GM12874 (cell line): ENCODE measurements around the gene NMRAL1.
A peak's percentile ranks its signal among the peaks of the same experiment; 100 is the strongest.

ENCODE experiments used
- TF ChIP-seq, protein P1 (sequence below): IDR thresholded peaks from 2 replicates; pipeline ENCODE4 v1.5.1; 2011; ENCODE audit warnings: low read depth, mild to moderate bottlenecking, control low read depth, low read length, moderate library complexity; ENCODE audit not compliant: insufficient read depth

NMRAL1 gene

DNA sequence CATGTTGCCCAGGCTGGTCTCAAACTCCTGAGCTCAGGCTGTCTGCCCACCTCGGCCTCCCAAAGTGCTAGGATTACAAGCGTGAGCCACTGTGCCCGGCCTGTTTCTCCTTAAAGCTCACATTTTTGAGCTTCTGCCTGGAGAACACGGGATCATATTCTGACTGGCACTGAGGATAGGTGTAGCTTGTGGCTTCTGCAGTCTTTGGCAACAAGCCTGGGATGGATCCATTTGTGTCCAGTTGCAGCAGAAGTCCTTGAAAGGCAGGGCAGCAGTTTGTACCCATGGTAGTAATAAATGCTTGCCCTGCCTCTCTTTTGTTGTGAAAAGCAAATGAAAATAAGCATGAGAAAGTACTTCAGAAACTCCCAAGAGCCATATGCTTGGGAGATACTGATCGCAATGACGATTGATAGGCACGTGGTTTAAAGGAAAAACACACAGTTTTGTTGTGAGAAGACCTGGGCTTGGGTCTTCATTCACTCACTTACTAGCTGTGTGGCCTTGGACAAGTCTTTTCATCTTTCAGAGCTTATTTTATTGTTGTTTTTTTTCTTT lies 54.9 kb downstream of the NMRAL1 start:
- TF ChIP-seq, protein P1, sequence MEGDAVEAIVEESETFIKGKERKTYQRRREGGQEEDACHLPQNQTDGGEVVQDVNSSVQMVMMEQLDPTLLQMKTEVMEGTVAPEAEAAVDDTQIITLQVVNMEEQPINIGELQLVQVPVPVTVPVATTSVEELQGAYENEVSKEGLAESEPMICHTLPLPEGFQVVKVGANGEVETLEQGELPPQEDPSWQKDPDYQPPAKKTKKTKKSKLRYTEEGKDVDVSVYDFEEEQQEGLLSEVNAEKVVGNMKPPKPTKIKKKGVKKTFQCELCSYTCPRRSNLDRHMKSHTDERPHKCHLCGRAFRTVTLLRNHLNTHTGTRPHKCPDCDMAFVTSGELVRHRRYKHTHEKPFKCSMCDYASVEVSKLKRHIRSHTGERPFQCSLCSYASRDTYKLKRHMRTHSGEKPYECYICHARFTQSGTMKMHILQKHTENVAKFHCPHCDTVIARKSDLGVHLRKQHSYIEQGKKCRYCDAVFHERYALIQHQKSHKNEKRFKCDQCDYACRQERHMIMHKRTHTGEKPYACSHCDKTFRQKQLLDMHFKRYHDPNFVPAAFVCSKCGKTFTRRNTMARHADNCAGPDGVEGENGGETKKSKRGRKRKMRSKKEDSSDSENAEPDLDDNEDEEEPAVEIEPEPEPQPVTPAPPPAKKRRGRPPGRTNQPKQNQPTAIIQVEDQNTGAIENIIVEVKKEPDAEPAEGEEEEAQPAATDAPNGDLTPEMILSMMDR, result no peak

DNA sequence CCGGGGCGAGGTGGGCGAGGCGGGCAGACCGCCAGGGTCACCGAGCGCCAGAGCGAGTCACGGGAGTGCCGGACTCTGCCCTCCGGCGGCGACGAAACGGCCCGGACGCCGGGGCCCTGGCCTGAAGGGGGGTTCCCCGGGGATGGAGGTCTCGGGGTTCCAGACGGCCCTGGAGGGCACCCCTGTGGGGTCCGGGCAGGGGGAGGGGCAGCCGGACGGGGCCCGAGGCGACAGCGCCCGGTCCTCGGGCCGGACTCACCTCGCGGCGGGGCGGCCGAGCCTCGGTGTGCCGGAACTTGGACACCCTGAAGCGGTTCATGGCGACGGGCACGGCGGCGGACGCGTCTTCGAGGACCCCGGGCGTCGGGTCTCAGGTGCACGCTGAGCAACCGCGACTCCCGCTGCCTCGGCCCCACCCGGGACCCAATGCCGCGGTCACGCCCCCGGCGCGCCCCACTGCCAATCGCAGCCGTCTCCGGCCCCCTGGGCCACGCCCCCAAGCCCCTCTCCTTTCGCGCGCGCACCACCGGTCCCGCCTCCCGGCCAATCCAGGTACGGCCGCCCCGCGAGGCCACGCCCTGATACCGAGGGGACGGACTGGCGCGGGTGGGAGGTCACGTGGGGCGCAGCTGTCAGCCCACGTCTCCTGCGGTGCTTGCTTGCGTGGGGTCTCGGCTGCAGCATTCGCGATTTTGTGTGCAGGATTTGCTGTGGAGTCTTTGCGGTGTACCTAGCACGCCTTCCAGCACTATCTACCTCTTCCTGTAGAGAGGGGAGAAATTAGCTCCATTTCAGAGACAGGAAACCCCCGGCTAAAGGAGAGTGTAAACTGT lies 58.0 kb downstream of the NMRAL1 start, which contains the start of gene CORO7:
Gene CORO7, minus strand, starts transcription at position 397 of the 833 bp plus-strand sequence. Its CDS starts 78 bp downstream, at position 319.
- TF ChIP-seq, protein P1, result no peak

DNA sequence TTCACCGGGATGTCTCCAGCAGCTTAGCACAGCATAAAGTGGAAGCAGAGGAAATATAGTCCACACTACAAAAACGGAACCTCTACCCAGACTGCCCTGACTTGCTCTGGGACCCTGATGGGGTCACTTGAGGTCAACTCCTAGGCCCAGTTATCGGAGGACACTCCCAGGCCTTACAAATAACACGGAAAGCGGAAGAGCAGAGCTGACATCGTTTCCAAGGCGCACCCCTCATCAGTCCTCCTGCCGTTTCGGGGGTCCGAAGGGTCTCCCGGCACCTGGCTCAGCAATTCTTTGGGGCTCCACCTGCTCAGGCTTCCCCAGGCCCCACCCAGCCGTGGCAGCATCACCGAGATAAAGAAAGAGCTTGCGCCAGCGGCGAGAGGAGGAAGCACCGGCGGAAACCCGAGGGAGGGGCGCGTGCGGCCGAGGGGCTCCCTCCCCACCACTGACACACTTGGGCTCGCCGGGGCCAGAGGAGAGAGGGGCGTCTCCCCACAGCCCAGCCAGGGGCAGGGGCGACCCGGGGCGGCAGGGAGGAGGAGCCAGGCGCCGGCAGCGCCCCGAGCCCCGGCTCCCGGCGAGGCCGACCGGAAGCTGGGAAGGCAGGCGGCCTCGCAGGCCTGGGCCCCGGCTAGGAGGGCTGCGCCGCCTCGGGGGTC lies 58.8 kb downstream of the NMRAL1 start:
- TF ChIP-seq, protein P1, result 0 out of 2 replicates have a peak, but pooled peaks have one; percentile 8

DNA sequence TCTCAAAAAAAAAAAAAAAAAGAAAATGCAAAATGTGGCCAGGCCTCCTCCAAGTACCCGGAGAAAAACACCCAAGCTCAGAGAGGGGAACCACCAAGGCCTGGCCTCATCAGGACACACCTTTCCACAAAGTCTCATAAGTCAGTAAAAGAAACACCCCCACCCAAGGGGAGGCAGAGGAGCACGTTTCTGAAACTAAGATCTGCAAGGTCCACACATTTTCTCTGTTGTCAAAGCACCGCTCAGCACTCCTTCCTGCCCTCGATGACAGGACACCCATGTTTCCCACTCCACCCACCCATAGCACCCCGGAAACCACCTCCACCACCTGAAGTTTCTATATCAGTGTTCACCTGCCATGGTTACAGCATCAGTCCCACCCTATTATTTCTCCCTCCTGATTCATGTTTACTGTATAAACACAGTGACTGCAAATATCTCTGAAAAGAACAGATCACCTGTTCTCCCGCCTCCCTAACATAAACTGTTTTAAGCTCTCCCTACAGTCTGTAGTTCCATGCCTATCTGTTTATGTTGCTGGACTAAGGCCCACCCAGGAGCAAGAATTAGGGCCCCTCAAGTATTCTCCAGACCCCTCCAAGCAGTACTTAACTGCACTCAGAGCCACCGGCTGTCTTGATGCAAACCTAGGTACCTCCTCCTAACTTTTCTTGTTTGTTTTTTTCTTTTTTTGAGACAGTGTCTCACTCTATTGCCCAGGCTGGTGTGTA lies 60.1 kb downstream of the NMRAL1 start:
- TF ChIP-seq, protein P1, result no peak

DNA sequence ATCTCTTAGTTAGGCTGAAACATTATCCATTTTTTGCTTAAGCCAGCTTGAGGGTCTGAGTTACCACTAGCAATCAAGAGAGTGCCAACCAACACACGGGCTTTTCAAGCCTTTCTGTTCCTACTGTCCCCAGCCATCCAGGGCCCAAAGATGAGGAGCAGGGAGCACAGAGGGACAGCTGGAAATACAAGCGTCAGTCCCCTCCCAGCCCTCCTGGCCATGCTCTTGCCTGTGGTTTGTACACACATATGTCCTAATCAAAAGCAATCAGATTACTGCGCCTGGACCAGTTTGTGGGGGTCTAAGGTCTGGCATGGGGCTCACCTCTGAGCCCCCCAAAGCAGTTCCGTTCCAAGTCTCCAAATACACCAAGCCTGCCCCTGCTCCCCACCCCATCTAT lies 61.6 kb downstream of the NMRAL1 start:
- TF ChIP-seq, protein P1, result no peak

DNA sequence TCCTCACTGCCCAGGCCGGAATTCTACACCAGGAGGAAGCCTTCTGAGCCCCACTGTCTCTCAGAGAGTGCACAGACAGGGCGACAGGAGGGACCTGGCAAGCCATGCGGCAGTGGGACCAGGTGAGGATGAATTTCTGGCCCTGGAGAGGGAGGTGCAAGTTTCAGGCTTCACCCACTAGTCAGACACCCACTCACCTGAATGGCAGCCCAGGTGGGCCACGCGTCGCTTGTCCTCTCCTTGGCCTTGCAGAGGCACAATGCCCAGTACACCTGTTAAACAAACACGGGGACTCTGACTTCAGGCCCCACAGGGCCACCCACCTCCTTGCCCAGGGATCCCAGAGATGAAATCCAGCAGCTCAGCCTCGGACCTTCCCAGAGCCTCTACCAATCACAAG lies 62.3 kb downstream of the NMRAL1 start:
- TF ChIP-seq, protein P1, result no peak
